GM12801 (cell line): ENCODE results near the gene MB.

Experiments used
- TF ChIP-seq, protein P1 (sequence below): IDR thresholded peaks from one replicate; pipeline ENCODE4 v1.5.1; 2011; ENCODE audit warnings: control low read depth; ENCODE audit not compliant: insufficient read length; ENCODE audit errors: extremely low read depth

MB gene

DNA sequence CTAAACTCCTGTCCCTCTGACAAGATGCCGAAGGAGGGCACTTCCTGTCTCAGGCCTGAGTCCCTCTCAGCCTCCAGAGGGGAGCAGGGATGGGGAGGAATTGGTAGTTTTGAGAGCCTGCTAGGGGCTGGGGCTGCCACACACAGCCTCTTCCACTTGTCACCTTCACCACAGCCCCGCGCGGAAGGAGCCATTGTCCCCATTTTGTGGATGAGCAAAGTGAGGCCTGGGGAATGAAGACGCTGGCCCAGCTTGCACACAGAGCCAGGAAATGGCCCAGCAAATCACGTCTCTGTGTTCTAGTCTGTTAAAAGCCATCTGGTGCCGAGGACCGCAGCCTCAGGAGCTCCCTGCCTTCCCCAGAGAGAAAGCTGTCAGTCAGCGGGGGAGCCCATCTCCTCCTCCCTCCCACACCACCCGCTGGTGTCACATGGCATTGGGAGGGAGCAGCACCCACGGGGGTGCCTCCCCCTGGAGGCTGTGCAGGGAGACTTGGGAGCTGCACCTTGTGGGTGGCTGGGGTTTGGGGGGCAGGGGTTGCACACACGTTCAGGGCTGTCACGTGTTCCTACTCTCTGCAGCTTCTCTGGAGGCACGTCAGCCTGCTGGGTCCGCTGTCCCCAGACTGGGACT is 41.9 kb downstream of the MB start:
- TF ChIP-seq, protein P1, sequence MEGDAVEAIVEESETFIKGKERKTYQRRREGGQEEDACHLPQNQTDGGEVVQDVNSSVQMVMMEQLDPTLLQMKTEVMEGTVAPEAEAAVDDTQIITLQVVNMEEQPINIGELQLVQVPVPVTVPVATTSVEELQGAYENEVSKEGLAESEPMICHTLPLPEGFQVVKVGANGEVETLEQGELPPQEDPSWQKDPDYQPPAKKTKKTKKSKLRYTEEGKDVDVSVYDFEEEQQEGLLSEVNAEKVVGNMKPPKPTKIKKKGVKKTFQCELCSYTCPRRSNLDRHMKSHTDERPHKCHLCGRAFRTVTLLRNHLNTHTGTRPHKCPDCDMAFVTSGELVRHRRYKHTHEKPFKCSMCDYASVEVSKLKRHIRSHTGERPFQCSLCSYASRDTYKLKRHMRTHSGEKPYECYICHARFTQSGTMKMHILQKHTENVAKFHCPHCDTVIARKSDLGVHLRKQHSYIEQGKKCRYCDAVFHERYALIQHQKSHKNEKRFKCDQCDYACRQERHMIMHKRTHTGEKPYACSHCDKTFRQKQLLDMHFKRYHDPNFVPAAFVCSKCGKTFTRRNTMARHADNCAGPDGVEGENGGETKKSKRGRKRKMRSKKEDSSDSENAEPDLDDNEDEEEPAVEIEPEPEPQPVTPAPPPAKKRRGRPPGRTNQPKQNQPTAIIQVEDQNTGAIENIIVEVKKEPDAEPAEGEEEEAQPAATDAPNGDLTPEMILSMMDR: no peak

DNA sequence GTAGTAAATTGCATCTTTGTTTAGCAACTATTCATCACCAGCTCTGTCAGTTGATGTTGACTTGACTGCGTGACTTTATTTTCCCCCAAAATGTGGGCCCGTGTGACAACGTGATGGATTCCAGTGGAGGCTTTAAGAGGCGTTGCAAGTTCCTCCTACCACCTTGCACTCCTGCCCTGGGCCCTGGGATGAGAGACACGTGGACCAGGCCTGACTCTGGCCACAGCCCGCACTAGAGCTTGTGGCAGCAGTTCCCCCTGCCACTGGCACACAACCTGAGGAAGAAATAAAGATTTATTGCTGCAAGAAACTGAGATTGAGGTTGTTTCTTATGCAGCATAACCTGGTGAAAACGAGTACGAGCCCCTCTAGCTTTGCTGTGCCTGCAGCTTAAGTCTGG is 44.6 kb downstream of the MB start:
- TF ChIP-seq, protein P1: no peak

DNA sequence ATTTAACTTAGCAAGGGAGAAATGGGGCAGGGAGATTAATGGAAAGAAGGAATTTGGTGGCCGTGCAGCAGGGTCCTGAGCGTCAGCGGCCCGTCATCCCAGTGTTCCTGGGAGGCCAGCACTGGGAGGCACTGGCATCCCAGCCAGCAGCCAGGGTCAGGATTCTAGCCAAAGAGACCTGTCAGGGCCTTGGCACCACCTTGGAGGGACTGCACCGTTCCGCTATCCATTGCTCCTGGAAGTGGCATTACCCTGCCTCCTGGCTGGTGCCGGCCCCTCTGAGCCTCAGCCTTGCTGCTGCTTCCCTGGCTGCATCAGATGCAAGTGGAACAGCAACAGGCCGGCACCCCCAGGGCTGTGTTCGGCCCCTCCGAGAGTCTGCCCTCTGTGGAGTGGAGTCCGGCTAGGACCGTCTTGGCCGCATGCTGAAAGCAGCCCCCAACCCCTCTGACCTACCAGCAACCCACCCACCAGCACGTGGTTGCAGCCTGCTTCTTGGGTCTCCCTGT is 46.4 kb downstream of the MB start:
- TF ChIP-seq, protein P1: no peak

DNA sequence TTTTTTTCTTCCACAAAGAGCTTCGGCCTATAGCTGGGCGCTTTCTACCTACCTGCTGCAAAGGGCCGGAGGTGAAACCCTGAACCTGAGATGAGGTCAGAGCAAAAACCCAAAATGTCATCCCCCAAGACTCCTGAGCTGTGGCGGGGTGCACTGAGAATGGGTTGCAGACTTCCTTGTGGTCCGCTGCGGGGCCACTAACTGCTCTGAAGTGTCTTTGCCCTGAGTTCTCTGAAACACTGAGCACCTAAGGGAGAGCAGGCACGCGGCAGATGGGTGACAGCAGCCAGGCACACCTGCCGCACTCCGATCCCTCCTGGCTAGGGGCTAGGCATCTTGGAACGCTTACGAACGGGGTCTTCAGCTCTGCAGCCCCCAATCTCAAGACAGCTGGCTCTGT is 47.2 kb downstream of the MB start:
- TF ChIP-seq, protein P1: no peak

DNA sequence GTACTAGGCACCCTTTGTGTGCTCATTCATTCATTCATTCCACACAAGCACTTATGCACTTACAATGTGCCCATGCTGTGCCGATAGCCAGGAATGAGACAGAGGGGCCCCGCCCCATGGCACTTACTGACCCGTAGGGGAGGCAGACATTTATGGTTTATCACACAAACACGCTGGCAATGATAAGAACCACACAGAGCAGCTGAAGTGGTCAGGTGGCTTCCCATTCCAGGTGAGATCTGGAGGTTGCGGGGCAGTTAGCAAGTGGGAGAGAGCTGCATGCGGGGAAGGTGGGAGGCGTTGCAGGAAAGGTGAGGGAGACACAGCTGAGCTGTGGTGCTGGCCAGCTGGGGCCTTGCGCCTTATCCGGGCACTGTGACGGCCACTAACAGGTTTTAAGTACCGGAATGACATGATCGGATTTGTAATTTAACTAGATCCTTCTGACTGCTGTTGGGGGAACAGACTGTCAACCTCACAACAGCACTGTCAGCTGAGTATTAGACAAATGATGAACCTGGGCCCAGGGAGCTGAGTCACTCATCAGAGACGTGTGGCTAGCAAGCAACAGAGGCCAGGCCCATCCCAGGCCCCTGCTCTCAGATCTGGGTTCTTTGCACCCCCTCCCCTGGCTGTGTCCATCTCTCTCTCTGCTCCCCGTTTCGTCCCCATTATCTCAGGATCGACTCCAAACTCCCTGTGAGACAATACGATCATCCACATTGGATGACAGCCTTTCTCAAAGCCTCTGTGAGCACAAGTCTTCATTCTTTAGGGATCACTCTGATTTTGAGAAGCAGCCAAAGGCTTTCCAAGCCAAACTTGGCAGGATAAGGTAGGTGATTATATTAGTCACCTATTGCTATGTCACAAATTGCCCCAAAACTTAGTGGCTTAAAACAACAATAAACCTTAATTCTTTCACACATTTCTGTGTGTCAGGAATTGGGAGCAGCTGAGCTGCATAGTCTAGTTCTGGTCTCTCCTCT is 48.1 kb downstream of the MB start:
- TF ChIP-seq, protein P1: no peak

DNA sequence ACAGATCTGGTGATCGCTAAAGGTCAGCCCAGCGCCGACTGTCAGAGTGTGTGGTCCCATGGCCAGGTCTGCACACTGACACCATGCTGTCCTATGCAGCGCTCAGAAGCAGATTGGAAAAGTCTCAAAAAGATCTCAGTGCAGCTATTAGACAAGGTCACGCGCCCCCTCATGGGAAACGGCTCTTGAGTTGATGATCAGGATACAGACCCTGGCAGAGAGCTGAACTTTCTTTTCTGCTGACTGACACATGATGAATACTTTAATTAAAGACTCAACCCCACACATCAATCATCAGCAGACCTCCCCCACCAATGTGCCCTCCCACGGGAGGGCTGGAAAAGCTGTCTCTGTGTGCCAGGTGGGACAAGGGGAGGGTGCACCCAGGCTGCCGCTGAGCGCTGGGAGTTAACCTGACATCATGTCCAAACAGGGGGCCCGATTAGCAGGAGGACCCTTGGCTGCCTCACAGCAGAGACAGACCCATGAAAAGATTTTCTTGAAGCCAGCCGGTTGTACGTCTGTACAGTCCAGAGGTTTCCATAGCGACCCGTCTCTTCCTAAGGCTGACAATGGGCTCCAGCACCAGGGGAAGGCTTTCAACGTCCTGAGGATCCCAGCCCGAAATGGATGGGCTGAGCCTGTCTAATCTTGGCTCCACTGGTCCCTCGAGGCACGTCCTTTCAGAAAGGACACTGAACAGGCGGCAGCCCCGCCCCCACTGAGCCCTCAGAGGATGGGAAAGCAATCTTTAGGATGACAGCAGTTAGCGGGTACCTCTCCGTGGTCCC is 49.6 kb downstream of the MB start:
- TF ChIP-seq, protein P1: no peak
